Tibial nerve (tissue), 3 donors: Measurements from ENCODE around the gene GRAMD4.
A peak's percentile ranks its signal among the peaks of the same experiment; 100 is the strongest.

Experiments used
- POLR2A ChIP-seq, 2 donors: fragments of 450-650 bp; IDR thresholded peaks; one replicate each; pipeline ENCODE4 v1.6.1; 2017; ENCODE audit warnings: antibody characterized with exemption in 2 of 2, mild to moderate bottlenecking in 2 of 2, moderate library complexity in 2 of 2
- TF ChIP-seq, protein P1 (sequence below), 5 experiments: fragments of 200-600 bp in 3 of 5; fragments of 450-650 bp in 2 of 5; sonication (generic) in 3 of 5; IDR thresholded peaks; one replicate each; pipeline ENCODE4 v1.5.1; 2016 to 2019; ENCODE audit warnings: antibody characterized with exemption in 5 of 5, mild to moderate bottlenecking in 3 of 5, moderate library complexity in 2 of 5

- no peak for TF ChIP-seq POLR2A (IDR thresholded peaks at IDR 0.05)
- TF ChIP-seq, protein P1, sequence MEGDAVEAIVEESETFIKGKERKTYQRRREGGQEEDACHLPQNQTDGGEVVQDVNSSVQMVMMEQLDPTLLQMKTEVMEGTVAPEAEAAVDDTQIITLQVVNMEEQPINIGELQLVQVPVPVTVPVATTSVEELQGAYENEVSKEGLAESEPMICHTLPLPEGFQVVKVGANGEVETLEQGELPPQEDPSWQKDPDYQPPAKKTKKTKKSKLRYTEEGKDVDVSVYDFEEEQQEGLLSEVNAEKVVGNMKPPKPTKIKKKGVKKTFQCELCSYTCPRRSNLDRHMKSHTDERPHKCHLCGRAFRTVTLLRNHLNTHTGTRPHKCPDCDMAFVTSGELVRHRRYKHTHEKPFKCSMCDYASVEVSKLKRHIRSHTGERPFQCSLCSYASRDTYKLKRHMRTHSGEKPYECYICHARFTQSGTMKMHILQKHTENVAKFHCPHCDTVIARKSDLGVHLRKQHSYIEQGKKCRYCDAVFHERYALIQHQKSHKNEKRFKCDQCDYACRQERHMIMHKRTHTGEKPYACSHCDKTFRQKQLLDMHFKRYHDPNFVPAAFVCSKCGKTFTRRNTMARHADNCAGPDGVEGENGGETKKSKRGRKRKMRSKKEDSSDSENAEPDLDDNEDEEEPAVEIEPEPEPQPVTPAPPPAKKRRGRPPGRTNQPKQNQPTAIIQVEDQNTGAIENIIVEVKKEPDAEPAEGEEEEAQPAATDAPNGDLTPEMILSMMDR (IDR thresholded peaks at IDR 0.05), result peak in 1 of 5 experiments; percentile 21
These were observed 60.8 kb downstream of the GRAMD4 start for GRCh38 chr22:46681010-46681409.
